GM19468 (cell line): Measurements from ENCODE around the gene ARHGAP30.
A peak's percentile ranks its signal among the peaks of the same experiment; 100 is the strongest.
"Not testable (repeated sequence)": the region's sequence is repeated elsewhere in the genome, so short reads cannot be mapped to it uniquely, and the experiment has no call there.

Experiments used
- ATAC-seq: cut with Tn5 transposase; IDR thresholded peaks from one replicate; pipeline ENCODE4 v1.9.1; 2021; ENCODE audit warnings: mild to moderate bottlenecking, moderate library complexity, moderate number of reproducible peaks; ENCODE audit not compliant: unreplicated experiment; ENCODE audit errors: extremely low read depth

ARHGAP30 gene

GRCh38 chr1:161073474-161074121 is 3.9 kb upstream of the ARHGAP30 start:
- no peak for ATAC-seq

GRCh38 chr1:161072751-161073449 is 3.2 kb upstream of the ARHGAP30 start:
- ATAC-seq: no peak

DNA sequence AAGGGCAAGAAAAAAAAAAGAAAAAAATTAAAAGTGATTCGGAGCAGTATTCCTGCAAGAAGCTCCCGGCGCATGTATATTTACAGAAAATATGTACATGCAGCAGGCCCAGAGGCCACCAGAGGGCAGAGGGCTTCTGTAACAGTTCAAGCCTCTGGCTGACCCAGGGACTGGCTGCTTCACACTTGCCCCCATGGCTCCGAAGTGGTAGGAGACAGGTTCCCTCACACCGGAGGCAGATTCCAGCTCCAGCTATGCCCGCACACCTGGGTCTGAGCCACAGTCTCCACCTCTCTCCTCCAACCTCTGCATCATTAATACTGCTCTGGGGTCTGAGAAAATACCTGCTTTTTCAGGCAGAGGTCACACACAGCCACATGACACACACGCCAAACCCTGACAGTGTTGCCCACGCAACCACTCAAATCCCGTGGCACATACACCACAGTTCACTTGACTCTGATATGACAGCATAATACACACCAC is 2.2 kb upstream of the ARHGAP30 start:
- ATAC-seq: no peak

GRCh38 chr1:161070761-161071160 is 1.1 kb upstream of the ARHGAP30 start:
- no peak for ATAC-seq

- no peak for ATAC-seq
Observed at GRCh38 chr1:161069241-161069640, 450 bp downstream of the ARHGAP30 start.

DNA sequence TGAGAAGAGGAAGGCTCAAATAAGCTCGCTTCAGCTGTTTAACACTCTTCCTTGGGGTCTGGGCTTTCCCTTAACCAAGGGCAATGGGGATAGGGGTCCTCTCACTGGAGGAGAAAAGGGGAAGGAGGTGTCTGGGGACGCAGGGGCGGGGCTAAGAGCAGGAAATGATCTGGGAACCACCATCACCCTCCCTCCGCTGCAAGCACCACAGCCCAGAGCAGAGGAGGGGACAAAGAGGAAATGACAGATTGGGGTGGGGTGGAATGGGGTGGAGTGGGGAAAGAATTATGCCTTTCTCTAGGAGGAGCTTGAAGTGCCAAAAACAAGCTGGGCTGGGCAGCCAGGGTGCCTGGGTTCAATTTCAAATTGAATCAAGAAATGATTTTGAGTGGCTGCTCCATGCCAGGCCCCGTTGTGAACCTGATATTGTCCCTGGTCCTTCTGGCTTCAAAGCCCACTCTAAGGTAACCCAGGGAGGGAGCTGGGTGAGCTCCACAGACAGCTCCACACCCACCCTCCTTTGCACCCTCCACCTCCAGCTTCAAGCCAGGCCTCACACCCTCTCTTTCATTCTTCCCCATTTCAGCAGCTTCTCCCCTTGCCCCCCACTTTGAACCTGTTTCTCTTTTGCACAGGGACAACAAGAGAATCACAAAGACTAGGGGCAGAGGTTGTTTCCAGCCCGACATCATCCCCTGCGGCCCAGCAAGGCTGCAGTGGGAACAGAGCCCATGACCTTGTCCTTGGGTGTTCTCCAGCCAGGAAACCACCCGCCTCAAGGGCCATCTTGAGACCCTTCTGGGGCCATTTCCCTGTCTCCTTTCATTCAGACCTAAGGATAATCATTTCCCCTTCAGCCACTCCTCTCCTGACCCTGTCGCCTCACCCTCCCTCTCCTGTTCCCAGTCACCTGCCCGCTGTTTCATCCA is 1.1 kb downstream of the ARHGAP30 start:
- peak; percentile 25 for ATAC-seq

DNA sequence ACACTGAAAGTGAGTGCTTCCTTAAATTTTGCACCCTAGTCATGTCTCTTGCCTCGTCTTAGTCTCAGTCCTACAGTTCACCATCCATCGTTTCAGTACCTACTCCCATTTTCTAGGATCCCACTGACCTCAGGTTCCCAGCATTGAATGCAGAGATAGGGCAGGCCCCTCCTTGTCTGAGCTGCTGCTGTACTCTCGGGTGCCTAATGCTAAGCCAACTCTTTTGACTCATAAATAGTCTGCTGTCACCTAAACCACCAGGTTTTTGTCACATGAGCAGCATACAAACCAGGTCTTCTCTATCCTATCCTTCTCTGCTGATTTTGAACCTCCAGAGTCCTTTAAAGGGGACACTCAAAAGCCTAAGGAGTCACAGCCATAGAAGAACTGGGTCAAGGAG is 3.0 kb downstream of the ARHGAP30 start:
- no peak for ATAC-seq

GRCh38 chr1:161065681-161066080 is 4.0 kb downstream of the ARHGAP30 start:
- ATAC-seq: not testable (repeated sequence)

DNA sequence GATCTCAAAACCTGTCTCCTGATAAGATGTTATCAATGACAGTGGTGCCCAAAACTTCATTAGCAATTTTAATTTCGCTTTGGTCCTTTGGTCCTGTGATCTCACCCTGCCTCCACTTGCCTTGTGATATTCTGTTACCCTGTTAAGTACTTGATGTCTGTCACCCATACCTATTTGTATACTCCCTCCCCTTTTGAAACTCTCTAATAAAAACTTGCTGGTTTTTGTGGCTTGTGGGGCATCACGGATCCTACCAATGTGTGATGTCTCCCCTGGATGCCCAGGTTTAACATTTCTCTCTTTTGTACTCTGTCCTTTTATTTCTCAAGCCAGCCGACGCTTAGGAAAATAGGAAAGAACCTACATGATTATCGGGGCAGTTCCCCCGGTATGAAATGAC is 5.8 kb downstream of the ARHGAP30 start:
- not testable (repeated sequence) for ATAC-seq

- ATAC-seq: no peak
Observed at GRCh38 chr1:161061419-161061818, 8.3 kb downstream of the ARHGAP30 start.

DNA sequence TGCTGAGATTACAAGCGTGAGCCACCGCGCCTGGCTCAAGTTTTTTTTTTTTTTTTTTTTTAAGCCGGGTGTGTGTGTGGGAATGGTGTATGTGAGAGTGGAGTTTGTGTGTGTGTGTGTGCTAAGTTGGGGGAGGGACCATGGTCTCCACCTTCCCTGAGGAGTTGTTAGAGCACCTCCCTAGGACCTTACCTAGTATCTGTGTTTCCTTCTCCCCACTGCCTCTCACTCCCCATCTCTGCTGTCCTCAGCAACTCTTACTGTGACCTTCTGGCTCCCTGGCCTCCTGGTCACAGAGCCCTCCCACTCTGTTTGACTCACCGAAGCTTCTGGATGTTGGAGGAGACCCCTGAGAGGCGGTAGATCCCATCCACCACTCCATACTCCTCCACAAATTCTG is 10.4 kb downstream of the ARHGAP30 start:
- no peak for ATAC-seq

DNA sequence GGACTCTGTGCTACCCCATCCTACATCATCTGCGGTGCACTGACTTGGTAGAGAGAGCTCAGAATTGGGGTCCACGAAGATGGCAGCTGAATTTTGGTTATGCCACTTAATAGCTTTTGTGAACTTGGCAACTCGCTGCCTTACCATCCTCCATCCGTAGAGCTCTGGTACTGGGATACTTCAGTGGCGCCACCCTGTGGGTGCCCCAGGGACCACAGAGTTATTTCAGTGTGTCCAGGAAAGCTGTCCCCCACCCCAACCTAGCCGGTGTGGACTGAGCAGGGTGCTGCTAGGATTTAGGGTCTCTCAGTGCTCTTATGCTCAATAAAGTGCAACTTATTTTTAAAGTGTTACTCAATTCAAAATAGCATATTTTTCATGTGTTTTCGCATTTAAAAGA is 14.9 kb downstream of the ARHGAP30 start:
- ATAC-seq: no peak

DNA sequence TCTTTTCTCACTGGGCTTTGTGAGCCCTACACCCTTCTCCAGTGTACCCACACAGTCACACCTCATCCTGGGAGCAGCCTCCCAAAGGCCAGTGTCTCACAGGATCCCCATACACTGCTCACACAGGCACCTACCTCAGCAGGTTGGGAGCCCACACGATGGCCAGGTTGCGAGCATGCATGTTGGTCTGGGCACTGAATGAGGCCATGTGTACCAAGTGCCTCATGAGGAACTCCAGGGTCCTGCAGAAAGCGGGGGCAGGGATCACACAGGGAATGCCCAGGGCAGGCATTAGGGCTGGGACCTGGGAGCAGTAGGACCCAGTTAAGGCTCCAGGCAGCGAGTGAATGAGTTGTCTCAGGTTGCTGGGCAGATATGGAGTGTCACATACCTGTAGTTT is 15.5 kb downstream of the ARHGAP30 start:
- ATAC-seq: no peak

DNA sequence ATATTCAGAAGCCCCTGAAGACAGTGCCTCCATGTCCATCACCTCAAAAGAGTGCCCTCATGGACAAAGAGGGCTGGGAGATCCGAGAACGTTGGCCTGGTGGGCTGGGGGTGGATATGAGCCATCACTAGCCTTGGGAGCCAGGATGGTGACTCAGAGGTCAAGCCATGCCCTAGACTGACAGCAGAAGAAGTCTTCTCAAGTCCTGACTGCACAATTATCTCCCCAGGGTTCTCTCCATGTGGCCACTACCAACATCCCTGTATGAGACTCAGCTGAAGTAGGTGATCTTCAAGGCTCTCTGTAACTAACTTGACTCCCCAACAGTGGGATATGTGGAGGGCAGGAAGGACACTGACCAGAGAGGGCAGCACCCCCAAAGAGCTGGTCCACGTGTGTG is 16.8 kb downstream of the ARHGAP30 start:
- ATAC-seq: no peak

DNA sequence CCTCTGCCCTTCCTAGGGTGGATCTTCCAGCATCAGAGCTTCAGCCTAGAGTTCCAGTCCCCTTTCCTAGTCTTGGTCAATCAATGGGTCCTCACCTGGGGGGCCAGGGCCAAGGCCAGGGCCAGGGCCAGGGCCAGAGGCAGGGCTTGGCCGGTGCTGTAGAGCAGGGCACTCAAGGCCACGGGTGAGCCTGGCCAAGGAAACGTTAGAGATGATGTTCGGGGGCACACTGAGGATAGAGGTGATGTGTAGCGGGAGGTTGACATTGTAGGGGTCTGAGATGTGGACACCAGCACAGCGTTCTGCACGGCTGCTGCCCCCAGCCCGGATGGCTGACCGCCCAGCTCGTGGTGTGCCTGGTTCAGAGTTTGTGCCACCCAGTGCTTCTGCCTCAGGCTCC is 18.5 kb downstream of the ARHGAP30 start:
- ATAC-seq: no peak

GRCh38 chr1:161048949-161049722 is 20.6 kb downstream of the ARHGAP30 start:
- no peak for ATAC-seq

DNA sequence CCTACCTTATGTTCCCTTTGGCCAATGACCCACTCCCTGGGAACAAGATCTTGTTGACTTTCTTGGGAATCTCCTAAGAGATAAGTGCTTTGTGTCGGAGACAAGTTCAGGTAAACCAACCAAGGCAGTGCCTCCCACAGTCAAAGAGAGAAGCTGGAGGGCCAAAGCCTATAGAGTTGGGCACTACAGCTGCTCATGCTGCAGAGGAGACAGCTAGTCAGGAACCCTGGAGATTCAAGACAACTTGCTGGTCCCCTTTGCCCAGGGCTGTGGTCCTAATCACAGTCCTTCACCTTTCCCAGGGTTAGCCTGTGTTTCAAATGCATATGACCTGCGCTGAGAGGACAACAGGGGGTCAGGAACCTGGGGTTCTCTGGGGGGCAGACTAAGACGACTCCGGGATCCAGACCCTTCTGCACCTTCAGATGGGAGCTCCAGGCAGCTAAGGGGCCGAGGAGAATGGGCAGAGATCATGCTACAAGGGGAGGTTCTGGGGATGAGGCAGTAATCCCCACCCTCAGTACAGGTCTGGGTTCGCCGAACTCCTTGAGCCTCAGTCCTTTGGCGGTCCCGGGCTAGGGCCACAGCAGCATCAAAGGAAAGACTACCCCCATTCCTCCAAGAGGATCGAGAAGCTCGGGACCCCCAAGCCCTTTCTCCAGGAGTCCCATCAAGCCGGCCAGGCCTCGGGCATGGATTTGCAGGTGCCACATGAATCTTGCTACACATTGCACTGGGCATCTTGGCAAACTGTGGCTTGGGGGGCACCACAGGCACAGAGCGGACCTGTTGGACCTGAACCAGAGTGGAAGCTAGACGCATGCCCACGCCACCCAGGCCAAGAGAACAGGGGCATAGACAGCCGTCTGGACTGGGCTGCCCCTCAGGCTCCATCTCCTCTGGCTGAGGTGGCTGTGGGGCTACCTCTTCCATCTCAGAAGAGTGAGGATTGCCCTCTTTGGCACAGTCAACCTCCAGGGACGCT is 22.0 kb downstream of the ARHGAP30 start:
- no peak for ATAC-seq

GRCh38 chr1:161046605-161047228 is 23.0 kb downstream of the ARHGAP30 start:
- ATAC-seq: no peak
